Neural progenitor cell (in vitro differentiated cells): ENCODE results near the gene CTU1. TPM values are rescaled to one million over a fixed set of nuclear protein-coding genes. Genes with fewer than 3 reads are reported as not detected.

ENCODE experiments used
- DNase-seq: peaks from one replicate; pipeline ENCODE4 v3.0.0-alpha.2; 2016; ENCODE audit warnings: low spot score
- H2AFZ ChIP-seq: fragments of 200-600 bp; sonication (generic); replicated peaks from 2 replicates; pipeline ENCODE4 v1.6.1; 2016; ENCODE audit warnings: antibody characterized with exemption
- H3F3A ChIP-seq: fragments of 200-600 bp; sonication (generic); 2 replicates; pipeline ENCODE4 v1.6.1; 2016; ENCODE audit warnings: antibody characterized with exemption, low read depth
- H3K27ac ChIP-seq: fragments of 200-600 bp; sonication (generic); 2 replicates; pipeline ENCODE4 v1.5.1; 2016; ENCODE audit warnings: mild to moderate bottlenecking
- H3K27me3 ChIP-seq: fragments of 200-600 bp; sonication (generic); 2 replicates; pipeline ENCODE4 v1.6.1; 2016; ENCODE audit warnings: mild to moderate bottlenecking, moderate library complexity
- H3K36me3 ChIP-seq: fragments of 200-600 bp; sonication (generic); 2 replicates; pipeline ENCODE4 v1.5.1; 2016
- H3K4me1 ChIP-seq: fragments of 200-600 bp; sonication (generic); 2 replicates; pipeline ENCODE4 v1.6.1; 2016; ENCODE audit warnings: mixed run types
- H3K4me2 ChIP-seq: fragments of 200-600 bp; sonication (generic); 2 replicates; pipeline ENCODE4 v1.6.1; 2016
- H3K4me3 ChIP-seq: fragments of 200-600 bp; sonication (generic); 2 replicates; pipeline ENCODE4 v1.5.1; 2016
- H3K79me2 ChIP-seq: fragments of 200-600 bp; sonication (generic); 2 replicates; pipeline ENCODE4 v1.6.1; 2016; ENCODE audit warnings: low read depth
- H3K9ac ChIP-seq: fragments of 200-600 bp; sonication (generic); 2 replicates; pipeline ENCODE4 v1.6.1; 2016
- H3K9me3 ChIP-seq: fragments of 200-600 bp; sonication (generic); 2 replicates; pipeline ENCODE4 v1.5.1; 2016; ENCODE audit warnings: low read depth
- H4K20me1 ChIP-seq: fragments of 200-600 bp; sonication (generic); 2 replicates; pipeline ENCODE4 v1.6.1; 2016; ENCODE audit warnings: low read depth
- H3K27ac Mint-ChIP-seq: 3 replicates; pipeline ENCODE4 v1.8.0; 2021; ENCODE audit warnings: mixed read lengths
- H3K27me3 Mint-ChIP-seq: 2 replicates; pipeline ENCODE4 v1.8.0; 2022; ENCODE audit warnings: low read depth, mild to moderate bottlenecking, inconsistent platforms, moderate library complexity, mixed read lengths; ENCODE audit not compliant: insufficient read depth
- H3K36me3 Mint-ChIP-seq: 3 replicates; pipeline ENCODE4 v1.8.0; 2021; ENCODE audit warnings: mixed read lengths
- H3K4me1 Mint-ChIP-seq: 3 replicates; pipeline ENCODE4 v1.8.0; 2021; ENCODE audit warnings: mixed read lengths
- H3K4me3 Mint-ChIP-seq: 3 replicates; pipeline ENCODE4 v1.8.0; 2021; ENCODE audit warnings: mild to moderate bottlenecking, moderate library complexity, mixed read lengths
- H3K9me3 Mint-ChIP-seq: 3 replicates; pipeline ENCODE4 v1.8.0; 2020; ENCODE audit warnings: mixed read lengths
- EZH2 ChIP-seq: fragments of 200-600 bp; sonication (generic); IDR thresholded peaks from 2 replicates; pipeline ENCODE4 v1.6.1; 2017; ENCODE audit warnings: antibody characterized with exemption, mild to moderate bottlenecking, moderate library complexity
- EZH2phosphoT487 ChIP-seq: fragments of 200-600 bp; sonication (generic); IDR thresholded peaks from 2 replicates; pipeline ENCODE4 v1.6.1; 2017; ENCODE audit warnings: antibody characterized with exemption
- total RNA-seq: library from RNA; depleted of rRNA; stranded (reverse); fragments of >200 nt; gene quantifications from 2 replicates; pipeline ENCODE4 v1.2.3, GENCODE V29; 2015; ENCODE audit warnings: low replicate concordance
- TF ChIP-seq, protein P1 (sequence below): fragments of 200-600 bp; sonication (generic); IDR thresholded peaks from 2 replicates; pipeline ENCODE4 v1.5.1; 2017; ENCODE audit warnings: antibody characterized with exemption, mild to moderate bottlenecking

Gene CTU1
- total RNA-seq, 1 donor from 2014 or later: 0.24 TPM

DNA sequence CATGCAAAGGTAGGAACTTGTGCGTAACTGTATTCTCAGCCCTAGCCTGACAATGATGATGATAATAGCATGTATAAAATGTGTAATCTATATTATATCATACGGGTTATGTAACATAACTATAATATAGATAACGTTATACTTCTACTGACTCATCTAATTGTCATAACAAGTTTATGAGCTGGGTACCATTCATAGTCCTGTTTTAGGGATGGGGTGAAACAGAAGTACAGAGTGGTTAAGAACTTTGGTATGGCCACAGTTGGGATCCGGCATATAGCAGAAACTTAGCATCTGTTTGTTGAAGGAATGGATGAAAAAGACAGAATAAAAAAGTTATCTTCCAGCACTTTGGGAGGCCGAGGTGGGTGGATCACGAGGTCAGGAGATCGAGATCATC is 5.2 kb downstream of the CTU1 start:
- peaks cover 8% of the 10 kb centered on the region for H3K4me1 Mint-ChIP-seq
- Histone ChIP-seq H3K79me2 (peaks cover 10% of the 10 kb centered on the region), H3K9ac (no peak overlapping the region), H3K4me2 (no peak overlapping the region), H3K36me3 (no peaks in the 10 kb centered on the region), H4K20me1 (peaks cover 7% of the 10 kb centered on the region), H3K4me1 (peaks cover 4% of the 10 kb centered on the region), H3F3A (no peaks in the 10 kb centered on the region), H2AFZ (no peak overlapping the region), H3K27me3 (no peaks in the 10 kb centered on the region), H3K27ac (no peak overlapping the region), H3K4me3 (no peak overlapping the region), H3K9me3 (no peaks in the 10 kb centered on the region)
- no peak overlapping the region for H3K4me3 Mint-ChIP-seq
- peaks cover 9% of the 10 kb centered on the region for H3K27me3 Mint-ChIP-seq
- H3K9me3 Mint-ChIP-seq: no peaks in the 10 kb centered on the region
- H3K27ac Mint-ChIP-seq: no peak overlapping the region
- DNase-seq: no peak
- TF ChIP-seq, protein P1, sequence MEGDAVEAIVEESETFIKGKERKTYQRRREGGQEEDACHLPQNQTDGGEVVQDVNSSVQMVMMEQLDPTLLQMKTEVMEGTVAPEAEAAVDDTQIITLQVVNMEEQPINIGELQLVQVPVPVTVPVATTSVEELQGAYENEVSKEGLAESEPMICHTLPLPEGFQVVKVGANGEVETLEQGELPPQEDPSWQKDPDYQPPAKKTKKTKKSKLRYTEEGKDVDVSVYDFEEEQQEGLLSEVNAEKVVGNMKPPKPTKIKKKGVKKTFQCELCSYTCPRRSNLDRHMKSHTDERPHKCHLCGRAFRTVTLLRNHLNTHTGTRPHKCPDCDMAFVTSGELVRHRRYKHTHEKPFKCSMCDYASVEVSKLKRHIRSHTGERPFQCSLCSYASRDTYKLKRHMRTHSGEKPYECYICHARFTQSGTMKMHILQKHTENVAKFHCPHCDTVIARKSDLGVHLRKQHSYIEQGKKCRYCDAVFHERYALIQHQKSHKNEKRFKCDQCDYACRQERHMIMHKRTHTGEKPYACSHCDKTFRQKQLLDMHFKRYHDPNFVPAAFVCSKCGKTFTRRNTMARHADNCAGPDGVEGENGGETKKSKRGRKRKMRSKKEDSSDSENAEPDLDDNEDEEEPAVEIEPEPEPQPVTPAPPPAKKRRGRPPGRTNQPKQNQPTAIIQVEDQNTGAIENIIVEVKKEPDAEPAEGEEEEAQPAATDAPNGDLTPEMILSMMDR: no peak
- TF ChIP-seq EZH2 (no peak), EZH2phosphoT487 (no peak)
- peaks cover 2% of the 10 kb centered on the region for H3K36me3 Mint-ChIP-seq

DNA sequence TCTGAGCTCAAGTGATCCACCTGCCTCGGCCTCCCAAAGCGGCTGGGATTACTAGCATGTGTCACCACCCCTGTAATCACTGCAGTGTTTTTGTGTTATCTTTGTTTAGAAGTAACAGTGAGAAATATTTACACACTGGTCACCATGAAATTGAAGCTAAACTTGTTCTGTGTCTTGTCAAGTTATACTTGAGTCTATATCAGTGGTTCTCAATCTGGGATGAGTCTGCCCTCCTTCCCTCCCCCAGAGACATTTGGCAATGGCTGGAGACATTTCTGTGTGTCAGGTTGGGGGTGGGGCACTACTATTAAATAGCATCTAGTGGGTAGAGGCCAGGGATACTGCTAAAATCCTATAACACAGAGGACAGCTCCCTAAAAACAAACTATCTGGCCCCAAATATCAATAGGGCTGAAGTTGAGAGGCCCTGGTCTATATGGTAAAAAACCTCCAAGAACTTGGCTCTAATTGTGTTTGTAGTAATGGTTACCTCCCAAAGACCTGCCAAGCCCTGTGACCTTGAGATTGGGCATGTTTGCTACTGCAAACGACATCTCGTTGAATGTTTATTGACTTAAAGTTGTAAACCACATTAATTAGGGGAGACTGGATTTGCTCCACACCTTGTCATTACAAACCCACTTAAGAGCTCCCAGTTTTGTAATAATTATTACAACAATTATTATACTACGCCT is 6.9 kb downstream of the CTU1 start:
- Mint-ChIP-seq H3K4me3 (no peak overlapping the region), H3K36me3 (peaks cover 2% of the 10 kb centered on the region), H3K9me3 (no peaks in the 10 kb centered on the region), H3K27me3 (peaks cover 8% of the 10 kb centered on the region), H3K27ac (no peak overlapping the region), H3K4me1 (no peaks in the 10 kb centered on the region)
- TF ChIP-seq EZH2 (no peak), EZH2phosphoT487 (no peak)
- TF ChIP-seq, protein P1: no peak
- no peak for DNase-seq
- Histone ChIP-seq H3F3A (no peaks in the 10 kb centered on the region), H3K27me3 (no peaks in the 10 kb centered on the region), H3K4me3 (no peak overlapping the region), H3K4me1 (no peaks in the 10 kb centered on the region), H2AFZ (no peak overlapping the region), H3K36me3 (no peaks in the 10 kb centered on the region), H3K9ac (no peak overlapping the region), H3K79me2 (no peaks in the 10 kb centered on the region), H4K20me1 (peaks cover 6% of the 10 kb centered on the region), H3K4me2 (no peak overlapping the region), H3K27ac (no peak overlapping the region), H3K9me3 (no peaks in the 10 kb centered on the region)

DNA sequence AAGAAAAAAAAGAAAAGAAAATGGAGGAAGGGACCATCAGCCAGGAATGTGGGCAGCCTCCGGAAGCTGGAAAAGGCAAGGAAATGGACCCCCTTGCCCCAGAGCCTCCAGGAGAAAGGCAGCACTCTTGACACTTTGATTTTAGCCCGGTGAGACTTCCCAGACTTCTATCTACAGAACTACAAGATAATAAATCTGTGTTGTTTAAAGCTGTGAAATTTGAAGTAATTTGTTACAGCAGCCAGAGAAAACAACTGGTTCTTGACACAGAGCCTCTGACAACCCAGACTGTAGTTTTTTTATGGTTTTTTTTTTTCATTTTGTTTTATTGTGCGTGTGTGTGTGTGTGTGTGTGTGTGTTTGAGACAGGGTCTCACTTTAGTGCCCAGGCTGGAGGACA is 7.6 kb downstream of the CTU1 start:
- H3K4me1 ChIP-seq: no peaks in the 10 kb centered on the region
- DNase-seq: no peak
- H3F3A ChIP-seq: no peaks in the 10 kb centered on the region
- H3K27ac ChIP-seq: no peak overlapping the region
- TF ChIP-seq EZH2 (no peak), EZH2phosphoT487 (no peak)
- TF ChIP-seq, protein P1: no peak
- no peak overlapping the region for H3K4me2 ChIP-seq
- Mint-ChIP-seq H3K9me3 (no peaks in the 10 kb centered on the region), H3K27ac (no peak overlapping the region), H3K4me1 (no peaks in the 10 kb centered on the region), H3K27me3 (peaks cover 3% of the 10 kb centered on the region), H3K4me3 (no peak overlapping the region), H3K36me3 (peaks cover 2% of the 10 kb centered on the region)
- H3K9me3 ChIP-seq: no peaks in the 10 kb centered on the region
- no peak overlapping the region for H2AFZ ChIP-seq
- H3K4me3 ChIP-seq: no peak overlapping the region
- peaks cover 6% of the 10 kb centered on the region for H4K20me1 ChIP-seq
- no peaks in the 10 kb centered on the region for H3K27me3 ChIP-seq
- no peaks in the 10 kb centered on the region for H3K79me2 ChIP-seq
- no peaks in the 10 kb centered on the region for H3K36me3 ChIP-seq
- H3K9ac ChIP-seq: no peak overlapping the region
